Hematopoietic multipotent progenitor cell treated with erythropoietin and hydrocortisone succinate and interleukin-3 and kit ligand, for 17 days (in vitro differentiated cells): ENCODE measurements around the gene SPATA3.
"Not testable (repeated sequence)": the region's sequence is repeated elsewhere in the genome, so short reads cannot be mapped to it uniquely, and the experiment has no call there.

Experiments
- DNase-seq: peaks from one replicate; pipeline ENCODE4 v3.0.0-alpha.2; 2015; ENCODE audit warnings: low spot score

SPATA3 gene

GRCh38 chr2:230995821-230996220 is at the start of gene SPATA3:
Gene SPATA3, plus strand, starts transcription at chr2:230996121. Its CDS starts 113 bp downstream, at chr2:230996234.
- no peak for DNase-seq

DNA sequence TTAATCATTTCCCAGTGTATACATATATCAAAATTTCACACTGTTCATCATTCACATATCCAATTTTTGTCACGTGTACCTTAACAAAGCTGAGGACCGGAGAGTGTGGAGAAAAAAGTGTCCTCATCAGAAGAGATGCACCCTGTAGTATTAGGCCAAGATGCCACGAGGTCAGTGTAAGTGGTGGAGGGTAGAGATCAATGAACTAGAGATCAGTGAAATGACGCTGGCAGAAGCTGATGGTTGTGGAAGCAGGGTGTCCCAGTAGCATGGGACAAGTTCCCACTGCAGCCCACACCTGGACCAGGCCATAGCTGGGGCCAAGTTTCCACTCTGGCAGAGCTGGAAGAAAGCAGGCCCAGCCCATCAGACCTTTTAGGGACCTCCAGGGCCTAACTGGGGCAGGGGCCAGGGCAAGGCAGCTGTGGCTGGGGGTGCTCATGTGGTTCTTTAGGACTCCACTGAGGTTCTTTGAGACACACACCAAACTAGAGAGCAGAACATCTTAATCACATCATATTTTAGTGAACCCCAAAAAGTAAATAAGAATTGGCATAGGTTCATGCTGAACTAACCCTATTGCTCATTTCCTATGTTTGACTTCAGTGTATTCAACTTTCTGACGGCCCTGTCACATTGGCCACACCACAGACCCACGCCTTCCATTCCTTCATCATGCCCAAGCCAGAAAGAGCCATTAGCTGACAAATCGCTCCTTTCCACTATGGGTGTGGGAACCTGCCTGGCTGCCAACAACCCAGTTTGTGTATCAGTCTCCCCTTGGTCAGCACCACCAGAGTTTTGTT is 49.3 kb upstream of the SPATA3 start:
- DNase-seq = no peak

DNA sequence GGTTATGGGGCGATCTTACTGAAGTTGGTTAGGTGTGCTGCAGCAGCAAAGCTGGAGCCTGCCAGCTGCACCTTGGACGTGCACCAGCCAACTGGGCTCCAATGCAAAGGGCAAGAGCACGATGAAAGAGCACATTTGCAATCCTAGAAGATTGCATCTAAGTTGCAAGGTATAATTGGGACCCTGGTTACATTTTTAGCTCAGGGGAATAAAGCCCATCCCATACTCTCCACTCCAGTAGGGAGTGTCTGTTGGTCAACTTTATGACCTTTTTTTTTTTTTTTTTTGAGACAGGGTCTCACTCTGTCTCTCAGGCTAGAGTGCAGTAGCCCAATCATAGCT is 48.7 kb upstream of the SPATA3 start:
- no peak for DNase-seq

DNA sequence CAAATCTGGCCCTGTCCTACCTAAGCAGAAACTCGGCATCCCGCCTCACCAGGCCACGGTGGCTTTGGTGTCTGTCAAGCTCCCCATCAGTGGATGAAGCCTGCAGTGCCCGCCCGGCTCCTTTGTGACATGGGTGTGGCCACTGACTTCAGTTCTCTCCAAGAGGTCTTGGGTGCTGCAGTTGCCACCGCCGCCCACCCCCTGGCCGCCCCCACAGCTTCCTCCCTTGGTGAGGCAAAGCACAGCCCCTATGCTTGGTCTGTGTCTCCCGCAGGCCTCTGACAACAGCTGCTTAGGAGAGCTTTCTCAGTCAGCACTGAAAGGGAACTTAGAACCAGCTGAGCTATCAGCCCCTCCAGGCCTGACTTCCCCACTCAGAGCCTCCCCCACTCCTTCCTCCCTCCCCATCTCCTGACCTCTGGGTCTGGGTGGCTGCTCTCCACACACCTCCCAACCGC is 48.0 kb upstream of the SPATA3 start:
- DNase-seq = no peak

- no peak for DNase-seq
Observed at GRCh38 chr2:230949966-230950873, 45.7 kb upstream of the SPATA3 start.

DNA sequence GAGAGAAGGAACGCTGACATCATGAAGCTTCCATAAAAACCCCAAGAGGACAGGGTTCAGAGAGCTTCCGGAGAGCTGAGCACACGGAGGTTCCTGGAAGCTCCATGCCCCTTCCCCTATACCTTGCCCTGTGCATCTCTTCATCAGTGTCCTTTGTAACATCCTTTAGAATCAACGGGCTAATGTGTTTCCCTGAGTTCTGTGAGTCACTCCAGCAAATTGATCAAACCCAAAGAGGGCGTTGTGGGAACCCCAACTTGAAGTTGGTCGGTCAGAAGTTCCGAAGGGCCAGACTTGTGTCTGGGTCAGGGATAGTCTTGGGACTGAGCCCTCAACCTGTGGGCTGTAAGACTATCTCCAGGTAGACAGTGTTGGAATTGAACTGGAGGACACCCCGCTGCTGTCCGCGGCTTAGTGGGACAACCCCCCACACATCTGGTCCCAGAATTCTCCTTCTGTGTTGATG is 45.0 kb upstream of the SPATA3 start:
- no peak for DNase-seq

- DNase-seq = no peak
Observed at GRCh38 chr2:230951396-230951795, 44.5 kb upstream of the SPATA3 start.

GRCh38 chr2:230952226-230952956 is 43.5 kb upstream of the SPATA3 start:
- no peak for DNase-seq

- no peak for DNase-seq
Observed at GRCh38 chr2:230953845-230954244, 42.1 kb upstream of the SPATA3 start.

GRCh38 chr2:230954746-230955145 is 41.2 kb upstream of the SPATA3 start:
- no peak for DNase-seq

DNA sequence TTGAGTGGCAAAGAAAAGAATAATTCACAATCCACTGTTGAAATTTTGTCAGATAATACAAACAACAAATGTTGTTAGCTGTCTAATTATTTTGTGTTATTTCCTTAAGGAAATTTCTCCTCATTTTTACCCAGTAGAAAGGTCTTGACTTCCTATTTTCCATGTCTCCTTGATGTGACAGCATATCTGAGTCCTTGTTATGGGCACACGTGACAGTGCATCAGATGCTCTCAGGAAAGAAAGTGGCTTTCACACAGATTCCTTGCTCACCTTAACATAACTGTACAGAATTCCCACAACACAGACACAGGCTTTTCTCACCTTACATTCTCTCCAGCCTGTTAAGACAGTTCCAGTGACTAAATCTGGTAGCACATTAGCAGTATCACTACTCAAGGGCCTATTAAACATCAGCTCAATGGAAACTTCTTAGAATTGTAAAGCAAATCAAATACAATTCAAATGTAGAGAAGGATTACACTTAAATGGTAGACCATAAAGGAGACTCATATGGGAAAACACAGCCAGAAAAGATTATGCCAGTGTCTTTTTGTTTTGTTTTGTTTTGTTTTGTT is 40.7 kb upstream of the SPATA3 start:
- no peak for DNase-seq

DNA sequence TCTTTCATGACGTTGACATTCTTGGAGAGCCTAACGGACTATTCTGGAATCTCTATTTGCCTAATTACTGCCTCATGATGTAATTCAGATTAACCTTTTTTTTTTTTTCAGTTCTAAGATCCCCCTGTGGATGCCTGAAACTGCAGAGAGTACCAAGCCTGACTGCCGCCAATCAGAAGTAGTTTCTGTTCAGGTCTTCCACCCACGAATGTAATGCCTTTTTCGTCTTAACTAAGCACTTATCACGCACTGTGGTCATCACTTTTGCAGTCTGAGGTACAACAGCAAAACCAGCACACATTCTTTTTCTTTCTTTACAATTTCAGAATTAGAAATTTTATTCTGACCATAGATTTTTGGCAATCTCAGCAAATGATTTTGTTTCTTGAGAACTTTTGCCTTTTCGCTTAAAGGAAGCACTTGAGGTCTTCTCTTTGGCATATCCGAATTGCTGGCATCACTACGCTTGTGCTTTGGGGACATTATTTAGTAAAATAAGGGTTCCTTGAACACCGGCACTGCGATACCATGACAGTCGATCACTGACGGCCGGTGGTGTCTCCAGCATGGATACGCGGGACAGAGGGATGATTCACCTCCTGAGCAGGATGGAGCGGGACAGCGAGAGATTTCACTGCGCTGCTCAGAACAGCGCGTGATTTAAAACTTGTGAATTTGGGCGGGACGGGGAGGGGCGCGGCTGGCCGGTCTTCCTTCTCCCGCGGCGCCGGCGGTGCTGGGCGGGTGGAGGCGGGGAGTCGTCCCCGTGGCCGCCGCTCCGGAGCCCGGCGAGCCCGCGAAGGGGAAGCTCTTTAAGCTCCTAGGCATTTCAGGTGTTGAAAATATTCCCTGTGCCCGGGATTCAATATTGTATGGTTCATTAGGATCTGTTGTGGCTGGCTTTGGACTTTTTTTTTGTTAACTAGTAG is 38.8 kb upstream of the SPATA3 start:
- no peak for DNase-seq

DNA sequence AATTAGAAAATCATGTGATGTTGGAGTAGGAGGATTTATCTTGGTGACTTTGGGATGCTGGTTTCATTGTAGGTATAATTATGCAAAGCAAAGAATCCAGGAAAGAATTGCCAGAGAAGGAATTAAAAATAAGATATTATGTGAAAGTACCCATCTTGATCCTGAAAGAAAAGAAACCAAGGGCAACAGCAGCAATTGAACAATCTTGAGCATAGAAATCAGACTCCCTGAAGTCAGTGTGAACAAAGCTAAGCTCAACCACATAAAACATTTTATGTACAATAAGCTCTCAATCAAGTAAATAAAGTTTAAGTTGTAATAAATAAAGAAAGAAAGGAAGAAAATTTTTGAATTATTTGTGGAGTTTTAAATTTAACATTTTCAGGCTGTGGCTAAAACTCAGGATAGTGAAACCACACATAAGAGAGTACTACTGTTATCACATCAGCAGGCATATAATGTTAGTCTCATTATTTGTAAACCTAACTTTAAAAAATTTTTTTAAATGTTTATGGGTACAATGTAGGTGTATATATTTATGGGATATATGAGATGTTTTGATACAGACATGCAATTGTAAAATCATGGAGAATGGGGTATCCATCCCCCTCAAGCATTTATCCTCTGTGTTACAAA is 38.0 kb upstream of the SPATA3 start:
- no peak for DNase-seq

DNA sequence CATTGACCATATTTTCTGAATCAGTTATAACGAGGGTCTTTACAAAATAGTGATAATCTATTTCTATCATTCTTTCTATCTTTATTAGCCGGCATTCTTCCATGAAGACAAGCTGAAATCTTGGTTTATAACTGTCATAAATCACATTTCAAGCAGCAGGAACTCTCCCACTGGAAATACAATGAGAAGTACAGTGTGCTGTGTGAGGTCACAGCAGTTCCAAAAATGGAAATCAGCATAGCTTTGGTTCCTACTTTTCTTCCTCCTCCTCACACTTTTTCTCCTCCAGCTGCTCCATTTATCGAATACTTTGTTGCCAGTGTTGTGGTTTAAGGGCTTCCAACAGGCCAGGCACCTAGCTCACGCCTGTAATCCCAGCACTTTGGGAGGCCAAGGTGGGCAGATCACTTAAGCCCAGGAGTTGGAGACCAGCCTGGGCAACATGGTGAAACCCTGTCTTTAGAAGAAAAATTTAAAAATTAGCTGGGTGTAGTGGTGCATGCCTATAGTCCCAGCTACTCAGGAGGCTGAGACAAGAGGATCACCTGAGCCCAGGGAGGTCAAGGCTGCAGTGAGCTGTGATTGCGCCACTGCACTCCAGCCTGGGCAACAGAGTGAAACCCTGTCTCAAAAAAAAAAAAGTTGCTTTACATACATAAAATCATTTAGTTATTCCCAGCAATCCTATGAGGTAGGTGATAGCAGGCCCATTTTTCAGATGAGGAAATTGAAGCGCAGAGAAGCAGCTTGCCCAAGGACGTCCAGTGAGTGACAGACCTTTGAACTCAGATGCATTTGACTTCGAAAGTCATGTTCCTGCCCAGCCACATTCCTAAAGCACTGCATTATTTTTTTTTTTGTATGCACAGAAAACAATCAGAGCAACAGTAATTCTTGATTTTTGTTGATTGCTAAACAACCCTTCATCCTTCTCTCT is 36.8 kb upstream of the SPATA3 start:
- no peak for DNase-seq

- DNase-seq = no peak
Observed at GRCh38 chr2:230960026-230960425, 35.9 kb upstream of the SPATA3 start.

DNA sequence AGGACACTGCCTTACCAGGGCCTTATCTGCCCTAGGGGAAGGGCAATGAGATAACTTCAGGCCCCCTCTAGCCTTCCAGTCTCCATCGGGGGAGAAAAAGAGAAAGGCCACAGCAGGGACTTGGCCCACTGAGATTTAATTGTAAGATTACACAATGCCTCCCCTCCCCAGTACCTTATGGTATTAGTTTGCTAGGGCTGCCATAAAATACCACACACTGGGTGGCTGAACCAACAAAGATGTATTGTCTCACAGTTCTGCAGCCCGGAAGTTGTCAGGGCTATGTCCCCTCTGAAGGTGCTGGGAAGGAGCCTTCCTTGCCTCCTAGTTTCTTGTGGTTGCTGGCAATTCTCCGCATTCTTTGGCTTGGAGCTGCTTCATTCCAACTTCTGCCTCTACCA is 34.8 kb upstream of the SPATA3 start:
- DNase-seq = no peak

DNA sequence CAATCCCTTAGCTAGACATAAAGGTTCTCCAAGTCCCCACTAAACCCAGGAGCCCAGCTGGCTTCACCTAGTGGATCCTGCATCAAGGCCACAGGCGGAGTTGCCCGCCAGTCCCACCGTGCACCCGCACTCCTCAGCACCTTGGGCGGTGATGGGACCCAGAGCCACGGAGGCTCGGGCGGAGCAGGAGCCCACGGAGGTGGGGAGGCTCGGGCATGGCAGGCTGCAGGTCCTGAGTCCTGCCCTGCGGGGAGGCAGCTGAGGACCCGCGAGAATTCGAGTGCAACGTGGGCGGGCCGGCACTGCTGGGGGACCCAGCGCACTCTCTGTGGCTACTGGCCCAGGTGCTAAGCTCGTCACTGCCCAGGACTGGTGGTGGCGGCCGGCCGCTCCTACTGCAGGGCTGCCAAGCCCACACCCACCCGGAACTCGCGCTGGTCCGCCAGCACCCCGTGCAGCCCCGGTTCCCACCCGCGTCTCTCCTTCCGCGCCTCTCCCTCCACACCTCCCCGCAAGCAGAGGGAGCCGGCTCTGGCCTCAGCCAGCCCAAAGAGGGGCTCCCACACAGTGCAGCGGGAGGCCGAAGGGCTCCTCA is 31.7 kb upstream of the SPATA3 start:
- DNase-seq = no peak

DNA sequence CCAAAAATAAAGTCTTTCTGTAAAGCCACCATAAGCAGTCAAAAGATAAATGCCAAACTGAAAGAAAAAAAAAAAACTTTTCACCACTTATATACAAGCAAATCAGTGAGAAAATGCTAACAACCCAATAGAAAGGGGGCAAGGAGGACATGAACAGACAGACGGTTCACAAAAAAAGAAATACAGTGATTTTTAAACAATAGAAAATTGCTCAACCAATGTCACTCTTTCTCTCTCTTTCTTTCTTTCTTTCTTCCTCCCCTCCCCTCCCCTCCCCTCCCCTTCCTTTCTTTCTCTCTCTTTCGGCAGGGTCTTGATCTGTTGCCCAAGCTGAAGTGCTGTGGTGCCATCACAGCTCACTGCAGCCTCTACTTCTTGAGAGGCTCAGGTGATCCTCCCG is 28.8 kb upstream of the SPATA3 start:
- DNase-seq = no peak

- not testable (repeated sequence) for DNase-seq
Observed at GRCh38 chr2:230968314-230968713, 27.6 kb upstream of the SPATA3 start.
